Ecto neural progenitor cell (in vitro differentiated cells): Measurements from ENCODE around the gene SLC38A9.

ENCODE experiments used
- DNase-seq: peaks from one replicate; pipeline ENCODE4 v3.0.0-alpha.2; 2018; ENCODE audit warnings: low spot score

SLC38A9 gene

GRCh38 chr5:55578771-55579170 is 133.4 kb downstream of the SLC38A9 start:
- DNase-seq: no peak

GRCh38 chr5:55577353-55578060 is 134.6 kb downstream of the SLC38A9 start:
- DNase-seq: no peak

- DNase-seq: no peak
Measured at GRCh38 chr5:55576661-55577060, 135.5 kb downstream of the SLC38A9 start.
